HG02678 (cell line): Measurements from ENCODE around the gene PPP1R12A.
A peak's percentile ranks its signal among the peaks of the same experiment; 100 is the strongest.

Source experiments
- ATAC-seq: cut with Tn5 transposase; IDR thresholded peaks from one replicate; pipeline ENCODE4 v1.9.1; 2021; ENCODE audit warnings: mild to moderate bottlenecking, moderate library complexity; ENCODE audit not compliant: unreplicated experiment

The PPP1R12A gene

GRCh38 chr12:79936670-79937069, 1.8 kb upstream of the PPP1R12A start:
- ATAC-seq, result no peak

- peak; percentile 16 for ATAC-seq
These were observed 888 bp upstream of the PPP1R12A start for GRCh38 chr12:79935624-79936345.

GRCh38 chr12:79934281-79935020, 446 bp downstream of the PPP1R12A start:
- ATAC-seq, result peak; percentile 11

GRCh38 chr12:79933532-79934264, 1.2 kb downstream of the PPP1R12A start:
- ATAC-seq, result peak; percentile 14

- no peak for ATAC-seq
These were observed 1.9 kb downstream of the PPP1R12A start for GRCh38 chr12:79933043-79933442.

GRCh38 chr12:79932357-79932756, 2.5 kb downstream of the PPP1R12A start:
- ATAC-seq, result no peak

- ATAC-seq, result no peak
These were observed 5.8 kb downstream of the PPP1R12A start for GRCh38 chr12:79929065-79929464.

GRCh38 chr12:79927772-79928474, 7.0 kb downstream of the PPP1R12A start:
- ATAC-seq, result peak; percentile 99

GRCh38 chr12:79926951-79927350, 7.9 kb downstream of the PPP1R12A start:
- ATAC-seq, result no peak

GRCh38 chr12:79925492-79925891, 9.4 kb downstream of the PPP1R12A start:
- ATAC-seq, result no peak

GRCh38 chr12:79921786-79922185, 13.1 kb downstream of the PPP1R12A start:
- no peak for ATAC-seq

GRCh38 chr12:79920421-79921238, 14.3 kb downstream of the PPP1R12A start:
- ATAC-seq, result no peak

GRCh38 chr12:79919762-79920161, 15.1 kb downstream of the PPP1R12A start:
- ATAC-seq, result no peak

- ATAC-seq, result no peak
These were observed 18.1 kb downstream of the PPP1R12A start for GRCh38 chr12:79916826-79917225.

GRCh38 chr12:79911889-79912656, 22.8 kb downstream of the PPP1R12A start:
- no peak for ATAC-seq

- ATAC-seq, result no peak
These were observed 26.5 kb downstream of the PPP1R12A start for GRCh38 chr12:79908366-79908765.

GRCh38 chr12:79901506-79901905, 33.4 kb downstream of the PPP1R12A start:
- no peak for ATAC-seq

GRCh38 chr12:79900951-79901350, 33.9 kb downstream of the PPP1R12A start:
- no peak for ATAC-seq

GRCh38 chr12:79900199-79900598, 34.7 kb downstream of the PPP1R12A start:
- no peak for ATAC-seq
